Activated CD8-positive, alpha-beta T cell treated with anti-CD3 and anti-CD28 coated beads, Interleukin-2, amount 10 ng/mL, durations not matched to agents 7 days and 5 days (primary cell): ENCODE results near the gene OR9Q1. TPM values are rescaled to one million over a fixed set of nuclear protein-coding genes. Genes with fewer than 3 reads are reported as not detected.

Source experiments
- ATAC-seq: fragments of 150-1000 bp; cut with Tn5 transposase; one replicate; pipeline ENCODE4 v1.10.0; 2021; ENCODE audit warnings: moderate library complexity
- CTCF ChIA-PET: fragments of 350-600 bp; sonication (Branson Sonifier 250); formaldehyde crosslinking; loops from one replicate; lab custom pipeline; 2021; ENCODE audit warnings: antibody characterized with exemption; lab: Charles Lee
- POLR2A ChIA-PET: fragments of 350-600 bp; sonication (Branson Sonifier 250); formaldehyde crosslinking; loops from one replicate; lab custom pipeline; 2021; ENCODE audit warnings: antibody characterized with exemption; lab: Charles Lee
- DNase-seq: peaks from one replicate; pipeline ENCODE4 v3.0.0-alpha.2; 2020
- H3K27ac Mint-ChIP-seq: one replicate; pipeline ENCODE4 v1.8.0; 2021; ENCODE audit warnings: mild to moderate bottlenecking, mixed read lengths
- H3K27me3 Mint-ChIP-seq: one replicate; pipeline ENCODE4 v1.8.0; 2021; ENCODE audit warnings: low read depth, mixed read lengths
- H3K36me3 Mint-ChIP-seq: one replicate; pipeline ENCODE4 v1.8.0; 2021; ENCODE audit warnings: low read depth, mixed read lengths
- H3K4me1 Mint-ChIP-seq: one replicate; pipeline ENCODE4 v1.8.0; 2021; ENCODE audit warnings: low read depth, mixed read lengths
- H3K4me3 Mint-ChIP-seq: one replicate; pipeline ENCODE4 v1.8.0; 2021; ENCODE audit warnings: mild to moderate bottlenecking, mixed read lengths
- H3K9me3 Mint-ChIP-seq: one replicate; pipeline ENCODE4 v1.8.0; 2022; ENCODE audit warnings: mixed read lengths; ENCODE audit not compliant: insufficient read depth
- total RNA-seq, 2 experiments: library from RNA; stranded (reverse); gene quantifications; one replicate each; pipeline ENCODE4 v1.2.3, GENCODE V29; 2021

Gene OR9Q1
- total RNA-seq, 2 experiments from 2014 or later = not detected

GRCh38 chr11:58039589-58039988, 15.9 kb downstream of the OR9Q1 start:
- ChIA-PET POLR2A (no interaction called here), CTCF (no interaction called here)
- Mint-ChIP-seq H3K4me1 (no peaks in the 10 kb centered on the region), H3K36me3 (no peaks in the 10 kb centered on the region), H3K27ac (no peak overlapping the region), H3K9me3 (no peaks in the 10 kb centered on the region), H3K4me3 (no peak overlapping the region), H3K27me3 (no peaks in the 10 kb centered on the region)
- DNase-seq (no peak), ATAC-seq (no peak)

DNA sequence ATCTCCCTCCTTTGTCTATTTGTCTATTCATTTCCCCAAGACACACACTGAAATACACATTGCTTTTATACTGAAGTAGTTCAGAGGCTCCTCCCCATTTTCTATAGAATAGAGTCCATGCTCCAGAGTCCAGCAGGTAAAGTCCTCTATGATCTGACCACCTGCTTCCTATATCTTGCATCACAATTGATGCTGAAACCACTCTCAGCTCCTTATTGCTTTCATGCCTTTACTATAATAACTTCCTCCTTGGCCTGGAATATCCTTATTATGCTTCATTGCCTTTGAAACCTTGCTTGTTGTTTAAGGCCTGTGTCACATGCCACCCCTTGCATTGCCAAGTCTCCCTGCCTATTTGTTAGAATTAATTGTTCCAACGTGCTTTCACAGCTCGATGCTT, 19.7 kb downstream of the OR9Q1 start:
- no peak for ATAC-seq
- no peak overlapping the region for H3K27ac Mint-ChIP-seq
- H3K36me3 Mint-ChIP-seq = no peaks in the 10 kb centered on the region
- no peaks in the 10 kb centered on the region for H3K9me3 Mint-ChIP-seq
- DNase-seq = no peak
- H3K4me1 Mint-ChIP-seq = no peaks in the 10 kb centered on the region
- H3K27me3 Mint-ChIP-seq = no peaks in the 10 kb centered on the region
- no peak overlapping the region for H3K4me3 Mint-ChIP-seq
- CTCF ChIA-PET = no interaction called here
- POLR2A ChIA-PET = no interaction called here

GRCh38 chr11:58046231-58046630, 22.6 kb downstream of the OR9Q1 start:
- Mint-ChIP-seq H3K4me3 (no peak overlapping the region), H3K27me3 (no peaks in the 10 kb centered on the region), H3K36me3 (no peaks in the 10 kb centered on the region), H3K27ac (no peak overlapping the region), H3K9me3 (no peaks in the 10 kb centered on the region), H3K4me1 (no peaks in the 10 kb centered on the region)
- CTCF ChIA-PET = no interaction called here
- POLR2A ChIA-PET = no interaction called here
- DNase-seq (no peak), ATAC-seq (no peak)

GRCh38 chr11:58047818-58048217, 24.1 kb downstream of the OR9Q1 start:
- Mint-ChIP-seq H3K36me3 (no peaks in the 10 kb centered on the region), H3K4me1 (no peaks in the 10 kb centered on the region), H3K9me3 (no peaks in the 10 kb centered on the region), H3K27me3 (no peaks in the 10 kb centered on the region), H3K27ac (no peak overlapping the region), H3K4me3 (no peak overlapping the region)
- ChIA-PET CTCF (no interaction called here), POLR2A (no interaction called here)
- ATAC-seq (no peak), DNase-seq (no peak)

GRCh38 chr11:58055806-58056401, 32.2 kb downstream of the OR9Q1 start:
- no peak for DNase-seq
- H3K36me3 Mint-ChIP-seq = no peaks in the 10 kb centered on the region
- ATAC-seq = no peak
- CTCF ChIA-PET = no interaction called here
- H3K4me3 Mint-ChIP-seq = no peak overlapping the region
- POLR2A ChIA-PET = no interaction called here
- no peak overlapping the region for H3K27ac Mint-ChIP-seq
- no peaks in the 10 kb centered on the region for H3K4me1 Mint-ChIP-seq
- no peaks in the 10 kb centered on the region for H3K9me3 Mint-ChIP-seq
- H3K27me3 Mint-ChIP-seq = no peaks in the 10 kb centered on the region

GRCh38 chr11:58057481-58057880, 33.8 kb downstream of the OR9Q1 start:
- Mint-ChIP-seq H3K9me3 (no peaks in the 10 kb centered on the region), H3K27me3 (no peaks in the 10 kb centered on the region), H3K4me1 (no peaks in the 10 kb centered on the region), H3K27ac (no peak overlapping the region), H3K36me3 (no peaks in the 10 kb centered on the region), H3K4me3 (no peak overlapping the region)
- DNase-seq = no peak
- no peak for ATAC-seq
- ChIA-PET CTCF (no interaction called here), POLR2A (no interaction called here)

GRCh38 chr11:58058276-58059006, 34.8 kb downstream of the OR9Q1 start:
- DNase-seq = no peak
- Mint-ChIP-seq H3K4me3 (no peak overlapping the region), H3K27me3 (peaks cover 2% of the 10 kb centered on the region), H3K36me3 (no peaks in the 10 kb centered on the region), H3K4me1 (no peaks in the 10 kb centered on the region), H3K27ac (no peak overlapping the region), H3K9me3 (no peaks in the 10 kb centered on the region)
- ChIA-PET CTCF (no interaction called here), POLR2A (no interaction called here)
- no peak for ATAC-seq

- ChIA-PET POLR2A (no interaction called here), CTCF (no interaction called here)
- ATAC-seq (no peak), DNase-seq (no peak)
- no peak overlapping the region for H3K27ac Mint-ChIP-seq
- no peaks in the 10 kb centered on the region for H3K4me1 Mint-ChIP-seq
- H3K27me3 Mint-ChIP-seq = peaks cover 2% of the 10 kb centered on the region
- no peaks in the 10 kb centered on the region for H3K36me3 Mint-ChIP-seq
- no peak overlapping the region for H3K4me3 Mint-ChIP-seq
- no peaks in the 10 kb centered on the region for H3K9me3 Mint-ChIP-seq
These were observed 35.3 kb downstream of the OR9Q1 start for GRCh38 chr11:58059007-58059350.

- ChIA-PET POLR2A (no interaction called here), CTCF (no interaction called here)
- ATAC-seq (no peak), DNase-seq (no peak)
- no peaks in the 10 kb centered on the region for H3K9me3 Mint-ChIP-seq
- peaks cover 2% of the 10 kb centered on the region for H3K27me3 Mint-ChIP-seq
- no peak overlapping the region for H3K27ac Mint-ChIP-seq
- H3K36me3 Mint-ChIP-seq = no peaks in the 10 kb centered on the region
- H3K4me1 Mint-ChIP-seq = no peaks in the 10 kb centered on the region
- H3K4me3 Mint-ChIP-seq = no peak overlapping the region
These were observed 36.9 kb downstream of the OR9Q1 start for GRCh38 chr11:58060535-58060934.

DNA sequence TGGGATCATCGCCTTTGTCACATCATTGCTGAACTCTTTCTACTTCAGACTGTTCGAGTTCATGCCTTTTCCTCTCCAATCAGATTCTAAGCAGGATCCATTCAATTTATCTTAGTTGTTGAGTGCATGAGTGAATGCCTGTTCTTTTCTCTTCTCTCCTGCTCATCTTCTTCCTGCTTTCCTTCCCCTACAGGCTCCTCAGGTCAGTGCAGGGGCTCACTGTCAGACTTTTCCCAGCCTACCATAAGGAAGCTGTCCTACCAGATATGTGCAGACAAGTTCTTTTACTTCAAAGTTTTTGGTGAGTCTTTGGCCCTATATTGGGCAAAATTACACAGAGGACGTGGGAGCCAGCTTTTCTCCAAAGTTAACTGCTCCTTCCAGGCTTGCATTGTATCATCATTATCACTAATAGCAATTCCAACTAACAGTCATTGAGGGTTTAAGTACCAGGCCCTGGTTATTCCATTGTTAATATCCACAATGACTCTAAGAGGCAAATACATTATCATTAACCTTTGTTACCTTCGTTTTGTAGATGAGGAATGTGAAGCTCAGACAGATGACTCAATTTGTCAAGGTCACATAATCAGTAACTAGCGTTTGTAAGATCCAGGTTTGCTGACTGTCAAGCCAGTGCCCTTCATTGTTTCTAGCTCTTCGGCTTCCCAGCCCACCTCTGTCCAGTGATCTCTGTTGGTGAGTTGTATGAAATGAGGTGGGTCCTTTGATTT, 37.4 kb downstream of the OR9Q1 start:
- POLR2A ChIA-PET = no interaction called here
- CTCF ChIA-PET = no interaction called here
- H3K36me3 Mint-ChIP-seq = no peaks in the 10 kb centered on the region

GRCh38 chr11:58061813-58062212, 38.1 kb downstream of the OR9Q1 start:
- no peaks in the 10 kb centered on the region for H3K4me1 Mint-ChIP-seq
- peaks cover 2% of the 10 kb centered on the region for H3K27me3 Mint-ChIP-seq
- no peak for DNase-seq
- no peaks in the 10 kb centered on the region for H3K36me3 Mint-ChIP-seq
- ChIA-PET POLR2A (no interaction called here), CTCF (no interaction called here)
- no peak overlapping the region for H3K27ac Mint-ChIP-seq
- no peak for ATAC-seq
- no peak overlapping the region for H3K4me3 Mint-ChIP-seq
- no peaks in the 10 kb centered on the region for H3K9me3 Mint-ChIP-seq

More for the DNA sequence above, 37.4 kb downstream of the OR9Q1 start:
- no peak overlapping the region for H3K4me3 Mint-ChIP-seq
- H3K27ac Mint-ChIP-seq = no peak overlapping the region
- H3K27me3 Mint-ChIP-seq = peaks cover 2% of the 10 kb centered on the region
- no peaks in the 10 kb centered on the region for H3K9me3 Mint-ChIP-seq
- no peak for DNase-seq
- no peaks in the 10 kb centered on the region for H3K4me1 Mint-ChIP-seq
- ATAC-seq = no peak

DNA sequence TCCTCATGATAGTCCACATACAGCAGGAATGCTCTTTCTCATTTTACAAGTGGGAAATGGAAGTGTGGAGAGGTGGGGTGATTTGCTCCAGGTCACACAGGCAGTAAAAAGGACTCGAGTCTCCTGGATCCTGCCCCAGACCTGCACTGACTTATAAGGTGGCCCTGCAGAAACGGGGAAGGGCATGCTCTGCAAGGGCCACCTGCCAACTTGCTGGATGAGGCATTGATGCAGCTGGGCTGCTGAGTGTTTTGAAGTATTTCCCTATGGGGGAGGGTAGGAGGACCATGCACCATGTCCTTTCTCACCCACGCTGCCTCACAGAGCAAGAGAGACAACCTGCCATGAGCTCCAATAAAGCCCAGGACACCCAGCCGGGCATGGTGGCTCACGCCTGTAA, 44.0 kb downstream of the OR9Q1 start:
- H3K27me3 Mint-ChIP-seq = peaks cover 2% of the 10 kb centered on the region
- no peak overlapping the region for H3K27ac Mint-ChIP-seq
- ATAC-seq (no peak), DNase-seq (no peak)
- no peak overlapping the region for H3K4me3 Mint-ChIP-seq
- ChIA-PET POLR2A (no interaction called here), CTCF (no interaction called here)
- no peaks in the 10 kb centered on the region for H3K9me3 Mint-ChIP-seq
- no peaks in the 10 kb centered on the region for H3K4me1 Mint-ChIP-seq
- H3K36me3 Mint-ChIP-seq = no peaks in the 10 kb centered on the region
